HepG2 (cell line): ENCODE measurements around the gene ENC1. TPM values are rescaled to one million over a fixed set of nuclear protein-coding genes. Genes with fewer than 3 reads are reported as not detected.

Experiments used
- ATAD3A ChIP-seq: sonication (generic); formaldehyde crosslinking; IDR thresholded peaks from 2 replicates; pipeline ENCODE4 v1.4.0; 2020; ENCODE audit warnings: missing genetic modification reagents
- BHLHE40 ChIP-seq: IDR thresholded peaks from 2 replicates; pipeline ENCODE4 v1.6.1; 2011; ENCODE audit warnings: low read length, improper control_type of control experiment
- CHCHD3 ChIP-seq: sonication (generic); formaldehyde crosslinking; IDR thresholded peaks from 2 replicates; pipeline ENCODE4 v1.8.0; 2022; ENCODE audit warnings: mild to moderate bottlenecking, missing genetic modification reagents, moderate library complexity
- FIP1L1 ChIP-seq: fragments of 200-400 bp; formaldehyde crosslinking; IDR thresholded peaks from 2 replicates; pipeline ENCODE4 v1.6.1; 2018; ENCODE audit warnings: low read depth, mild to moderate bottlenecking, low read length, moderate library complexity, borderline replicate concordance; ENCODE audit not compliant: insufficient read depth
- FOXK2 ChIP-seq: fragments of 450-650 bp; IDR thresholded peaks from 2 replicates; pipeline ENCODE4 v1.6.1; 2016
- KDM3A ChIP-seq: IDR thresholded peaks from 2 replicates; pipeline ENCODE4 v1.6.1; 2018; ENCODE audit warnings: low read depth, missing compliant biosample characterization
- KLF6 ChIP-seq: IDR thresholded peaks from 2 replicates; pipeline ENCODE4 v1.8.0; 2016; ENCODE audit warnings: missing biosample characterization, missing genetic modification reagents
- MAZ ChIP-seq, 2 experiments: sonication (generic) in 1 of 2; formaldehyde crosslinking in 1 of 2; IDR thresholded peaks; 2 replicates each; pipeline versions ENCODE4 v1.5.0 to v1.6.1; 2012 to 2020; ENCODE audit warnings: low read depth in 2 of 2, mild to moderate bottlenecking in 2 of 2, borderline replicate concordance in 1 of 2, improper control_type of control experiment in 1 of 2, low read length in 1 of 2, missing genetic modification reagents in 1 of 2, moderate library complexity in 1 of 2
- NFIC ChIP-seq: IDR thresholded peaks from 2 replicates; pipeline ENCODE4 v1.6.1; 2012; ENCODE audit warnings: mild to moderate bottlenecking, low read length, inconsistent platforms
- NR2F2 ChIP-seq: IDR thresholded peaks from 2 replicates; pipeline ENCODE4 v1.6.1; 2012; ENCODE audit warnings: low read depth, inconsistent platforms, borderline replicate concordance
- PHF8 ChIP-seq: sonication (generic); formaldehyde crosslinking; IDR thresholded peaks from 2 replicates; pipeline ENCODE4 v1.5.0; 2020; ENCODE audit warnings: missing genetic modification reagents
- TAF1 ChIP-seq: sonication (generic); formaldehyde crosslinking; IDR thresholded peaks from 2 replicates; pipeline ENCODE4 v1.4.0; 2020; ENCODE audit warnings: missing genetic modification reagents
- ZGPAT ChIP-seq: IDR thresholded peaks from 2 replicates; pipeline ENCODE4 v1.6.1; 2016; ENCODE audit warnings: mild to moderate bottlenecking
- ZNF180 ChIP-seq: sonication (generic); formaldehyde crosslinking; IDR thresholded peaks from 2 replicates; pipeline ENCODE4 v1.4.0; 2020; ENCODE audit warnings: low read depth, missing genetic modification reagents, borderline replicate concordance
- ZNF552 ChIP-seq: sonication (generic); formaldehyde crosslinking; IDR thresholded peaks from 2 replicates; pipeline ENCODE4 v1.9.0; 2022; ENCODE audit warnings: missing genetic modification reagents, mild to moderate bottlenecking, borderline replicate concordance
- ZNF609 ChIP-seq: sonication (generic); formaldehyde crosslinking; IDR thresholded peaks from 2 replicates; pipeline ENCODE4 v1.4.0; 2020; ENCODE audit warnings: mild to moderate bottlenecking, missing genetic modification reagents, borderline replicate concordance
- ZUFSP ChIP-seq: sonication (generic); formaldehyde crosslinking; IDR thresholded peaks from 2 replicates; pipeline ENCODE4 v1.9.0; 2021; ENCODE audit warnings: missing genetic modification reagents, mild to moderate bottlenecking, borderline replicate concordance
- polyA plus RNA-seq, 8 experiments: library from polyadenylated mRNA; depleted of rRNA in 3 of 8; stranded (reverse) in 7 of 8; unstranded in 1 of 8; fragments of >200 nt; fragmentation: Illumina TruSeq in 4 of 8; extraction: Trizol in 4 of 8; gene quantifications; 2 replicates each; pipeline versions ENCODE4 v1.2.1 to v1.2.3, GENCODE V29; 2011 to 2016; ENCODE audit warnings: low read depth in 4 of 8, missing spikeins in 1 of 8, mixed read lengths in 1 of 8; ENCODE audit not compliant: insufficient read depth in 1 of 8
- total RNA-seq, 5 experiments: library from RNA; depleted of rRNA; stranded (reverse); fragments of >200 nt; fragmentation: Illumina TruSeq; extraction: Trizol; gene quantifications; 2 replicates each; pipeline ENCODE4 v1.2.3, GENCODE V29; 2016; ENCODE audit warnings: low read depth in 1 of 5
- TF ChIP-seq, protein P1 (sequence below): sonication (generic); formaldehyde crosslinking; IDR thresholded peaks from 2 replicates; pipeline ENCODE4 v1.5.1; 2020; ENCODE audit warnings: missing genetic modification reagents, mild to moderate bottlenecking, borderline replicate concordance

The ENC1 gene
- total and polyA plus RNA-seq, 2 of the 13 experiments (the other 11 are each of a cell fraction or from before 2014, with no cell fraction given) = 63.8 to 64.4 TPM

- TF ChIP-seq MAZ (IDR thresholded peaks at IDR 0.05; ENCODE audit: borderline replicate concordance, low read depth, low read length) = no peak
- TF ChIP-seq MAZ (CRISPR knock-in tag; IDR thresholded peaks at IDR 0.05; ENCODE audit: low read depth) = no peak
- TF ChIP-seq ZNF609 (CRISPR knock-in tag) = peak; percentile 61; the same call in 1 of the 2 replicates
- TF ChIP-seq NFIC = peak; percentile 93
- TF ChIP-seq PHF8 (CRISPR knock-in tag) = peak; percentile 18; the same call in 1 of the 2 replicates
- no peak for TF ChIP-seq ATAD3A (CRISPR knock-in tag)
- TF ChIP-seq BHLHE40 = no peak
- no peak for TF ChIP-seq KLF6 (CRISPR knock-in tag)
- no peak for TF ChIP-seq ZUFSP (CRISPR knock-in tag)
- TF ChIP-seq TAF1 (CRISPR knock-in tag) = no peak
- no peak for TF ChIP-seq FOXK2
- no peak; the same call in 1 of the 2 replicates for TF ChIP-seq ZGPAT
- no peak for TF ChIP-seq ZNF552 (CRISPR knock-in tag)
- TF ChIP-seq CHCHD3 (CRISPR knock-in tag) = no peak
- TF ChIP-seq KDM3A (CRISPR knock-in tag) = 0 out of 2 replicates have a peak, but pooled peaks have one; percentile 45
- TF ChIP-seq ZNF180 (CRISPR knock-in tag) = no peak
- no peak for TF ChIP-seq NR2F2
- no peak for TF ChIP-seq FIP1L1
- TF ChIP-seq, protein P1, sequence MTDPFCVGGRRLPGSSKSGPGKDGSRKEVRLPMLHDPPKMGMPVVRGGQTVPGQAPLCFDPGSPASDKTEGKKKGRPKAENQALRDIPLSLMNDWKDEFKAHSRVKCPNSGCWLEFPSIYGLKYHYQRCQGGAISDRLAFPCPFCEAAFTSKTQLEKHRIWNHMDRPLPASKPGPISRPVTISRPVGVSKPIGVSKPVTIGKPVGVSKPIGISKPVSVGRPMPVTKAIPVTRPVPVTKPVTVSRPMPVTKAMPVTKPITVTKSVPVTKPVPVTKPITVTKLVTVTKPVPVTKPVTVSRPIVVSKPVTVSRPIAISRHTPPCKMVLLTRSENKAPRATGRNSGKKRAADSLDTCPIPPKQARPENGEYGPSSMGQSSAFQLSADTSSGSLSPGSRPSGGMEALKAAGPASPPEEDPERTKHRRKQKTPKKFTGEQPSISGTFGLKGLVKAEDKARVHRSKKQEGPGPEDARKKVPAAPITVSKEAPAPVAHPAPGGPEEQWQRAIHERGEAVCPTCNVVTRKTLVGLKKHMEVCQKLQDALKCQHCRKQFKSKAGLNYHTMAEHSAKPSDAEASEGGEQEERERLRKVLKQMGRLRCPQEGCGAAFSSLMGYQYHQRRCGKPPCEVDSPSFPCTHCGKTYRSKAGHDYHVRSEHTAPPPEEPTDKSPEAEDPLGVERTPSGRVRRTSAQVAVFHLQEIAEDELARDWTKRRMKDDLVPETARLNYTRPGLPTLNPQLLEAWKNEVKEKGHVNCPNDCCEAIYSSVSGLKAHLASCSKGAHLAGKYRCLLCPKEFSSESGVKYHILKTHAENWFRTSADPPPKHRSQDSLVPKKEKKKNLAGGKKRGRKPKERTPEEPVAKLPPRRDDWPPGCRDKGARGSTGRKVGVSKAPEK = peak; percentile 12; the same call in 1 of the 2 replicates
Measured at GRCh38 chr5:74640954-74641734, 616 bp upstream of the ENC1 start (continued).
